ENCODE results near the gene LARGE2. TPM values are rescaled to one million over a fixed set of nuclear protein-coding genes. Genes with fewer than 3 reads are reported as not detected.

The LARGE2 gene
- total RNA-seq, 1 donor from 2014 or later = not detected

DNA sequence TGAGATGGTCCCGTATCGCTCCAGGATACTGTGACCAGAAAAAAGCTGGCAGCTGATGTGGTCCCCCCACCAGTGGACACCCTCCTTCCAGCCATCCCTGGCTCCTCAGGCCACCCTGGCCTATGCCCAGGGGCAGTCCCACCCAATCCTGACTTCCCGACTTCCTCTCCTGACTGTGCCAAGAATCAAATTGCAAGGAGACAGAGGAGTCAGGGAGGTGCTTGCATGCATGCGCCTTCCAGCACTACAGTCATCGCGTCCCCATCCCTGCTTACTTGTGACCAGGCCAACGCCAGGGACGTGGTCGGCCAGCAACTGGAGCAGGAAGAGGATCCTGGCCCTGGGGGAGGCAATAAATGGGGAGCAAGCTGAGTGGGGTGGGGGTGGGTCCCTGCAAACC is 11.8 kb upstream of the LARGE2 start:
- Mint-ChIP-seq H3K27ac (no peak overlapping the region), H3K9me3 (no peaks in the 10 kb centered on the region), H3K4me1 (ENCODE audit: low read depth) (no peaks in the 10 kb centered on the region), H3K27me3 (ENCODE audit: insufficient read depth) (no peaks in the 10 kb centered on the region), H3K4me3 (no peak overlapping the region), H3K36me3 (ENCODE audit: low read depth) (peaks cover 5% of the 10 kb centered on the region)
- DNase-seq (ENCODE audit: low spot score) = no peak
- intact Hi-C loops (cut with micrococcal nuclease) = no loop called here

DNA sequence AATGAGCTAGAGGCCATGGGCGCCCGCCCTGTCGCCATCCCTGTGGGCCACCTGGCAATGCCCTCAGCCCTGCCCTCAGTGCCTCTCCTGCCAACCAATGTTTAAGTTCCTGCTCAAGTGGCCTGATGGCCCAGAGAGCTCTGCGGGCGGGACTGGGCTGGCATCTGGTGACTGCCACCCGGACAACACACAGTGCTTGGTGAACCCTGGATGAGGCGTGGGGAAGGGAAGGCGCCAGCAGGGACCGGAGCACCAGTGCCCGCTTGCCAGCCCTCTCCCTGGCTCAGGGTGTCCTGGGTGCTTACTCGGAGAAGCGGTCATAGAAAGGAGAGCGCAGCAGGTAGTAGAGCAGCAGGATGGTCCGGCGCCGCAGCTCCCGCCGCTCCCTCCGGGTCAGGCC is 8.9 kb upstream of the LARGE2 start:
- Mint-ChIP-seq H3K4me1 (ENCODE audit: low read depth) (peaks cover 15% of the 10 kb centered on the region), H3K27ac (no peak overlapping the region), H3K9me3 (no peaks in the 10 kb centered on the region), H3K36me3 (ENCODE audit: low read depth) (peaks cover 7% of the 10 kb centered on the region), H3K4me3 (no peak overlapping the region), H3K27me3 (ENCODE audit: insufficient read depth) (no peaks in the 10 kb centered on the region)
- DNase-seq (ENCODE audit: low spot score) = no peak
- intact Hi-C loops (cut with micrococcal nuclease) = no loop called here

DNA sequence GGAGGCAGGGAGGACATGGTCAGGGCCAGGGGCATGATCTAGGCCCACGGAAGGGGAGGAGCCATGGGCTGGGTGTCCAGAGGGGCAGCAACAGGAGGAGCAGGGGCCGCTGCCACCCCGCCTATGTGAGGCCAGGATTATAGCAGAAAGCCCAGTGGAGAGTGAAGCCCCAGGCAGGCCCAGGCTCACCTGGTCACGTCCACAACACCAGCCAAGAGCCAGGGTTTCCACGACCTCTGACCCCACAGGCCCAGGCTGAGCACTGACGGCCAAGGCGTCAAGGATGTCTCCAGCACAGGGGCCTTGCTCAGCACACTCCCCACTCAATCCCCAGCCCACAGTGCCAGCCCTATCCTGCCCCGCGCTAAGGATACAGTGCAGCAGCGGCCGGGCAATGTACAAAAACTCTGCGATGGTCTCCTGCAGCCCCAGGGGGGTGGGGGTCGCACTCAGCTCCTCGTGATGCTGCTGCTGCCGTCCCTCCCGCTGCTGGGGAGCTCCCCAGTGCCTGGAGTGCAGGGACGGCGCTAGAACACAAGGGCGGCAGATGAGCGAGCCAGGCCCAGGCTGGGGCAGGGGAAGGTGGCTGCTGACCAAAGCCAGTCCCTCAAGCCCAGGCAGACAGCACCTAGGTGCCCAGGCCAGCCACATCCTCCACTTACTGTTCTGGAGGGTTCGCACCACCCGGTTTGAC is 8.4 kb upstream of the LARGE2 start:
- Mint-ChIP-seq H3K4me3 (no peak overlapping the region), H3K36me3 (ENCODE audit: low read depth) (peaks cover 7% of the 10 kb centered on the region), H3K4me1 (ENCODE audit: low read depth) (peaks cover 20% of the 10 kb centered on the region), H3K27ac (no peak overlapping the region), H3K9me3 (no peaks in the 10 kb centered on the region), H3K27me3 (ENCODE audit: insufficient read depth) (no peaks in the 10 kb centered on the region)
- intact Hi-C loops (cut with micrococcal nuclease) = no loop called here
- DNase-seq (ENCODE audit: low spot score) = no peak

DNA sequence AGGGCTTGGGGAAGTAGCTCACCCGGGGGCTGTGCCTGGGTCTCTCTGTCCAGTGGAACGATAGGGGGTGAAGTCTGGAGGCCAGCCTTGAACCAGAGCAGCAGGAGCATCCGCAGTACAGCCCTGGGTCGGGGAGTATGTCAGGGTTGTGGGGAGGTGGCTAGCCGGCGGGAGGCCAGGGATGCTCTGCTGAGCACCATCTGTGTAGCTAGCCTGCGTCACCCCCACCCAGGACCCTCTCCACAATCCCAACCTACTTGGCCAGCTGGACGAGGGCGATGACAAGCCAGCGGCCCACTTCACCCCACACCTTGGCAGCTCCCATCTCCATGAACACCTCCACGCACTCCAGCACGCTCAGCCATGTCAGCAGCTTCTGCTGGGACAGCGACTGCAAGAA is 7.0 kb upstream of the LARGE2 start:
- Mint-ChIP-seq H3K27me3 (ENCODE audit: insufficient read depth) (no peaks in the 10 kb centered on the region), H3K4me3 (peak overlapping the region; percentile 22)

DNA sequence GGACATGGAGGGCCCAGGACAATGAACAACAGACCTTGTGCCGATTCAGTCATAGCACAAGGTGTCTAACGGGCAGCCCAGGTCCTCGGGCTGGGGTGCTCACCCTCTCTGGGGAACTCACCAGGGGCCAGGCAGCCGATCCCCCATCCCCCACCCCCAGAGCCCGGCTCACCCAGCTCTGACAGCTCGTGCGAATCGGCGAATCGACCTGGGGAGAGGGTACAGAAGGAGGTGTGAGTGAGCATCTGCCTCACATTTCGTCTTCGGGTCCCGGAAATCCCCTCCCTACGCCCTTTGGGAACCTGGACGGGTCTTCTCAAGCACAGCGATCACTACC is 5.2 kb upstream of the LARGE2 start:
- H3K36me3 Mint-ChIP-seq (ENCODE audit: low read depth) = peaks cover 9% of the 10 kb centered on the region
- H3K9me3 Mint-ChIP-seq = no peaks in the 10 kb centered on the region
- peak overlapping the region; percentile 98 for H3K4me3 Mint-ChIP-seq
- DNase-seq (ENCODE audit: low spot score) = no peak
- peak overlapping the region; percentile 92 for H3K27ac Mint-ChIP-seq
- intact Hi-C loops (cut with micrococcal nuclease) = loop anchor here (2.0 to 5.0 kb wide), 3 partner anchors 700 to 1510 kb away; partner anchors contain the start of genes ATG13, CSTPP1, HARBI1 and PSMC3
- peaks cover 10% of the 10 kb centered on the region for H3K27me3 Mint-ChIP-seq (ENCODE audit: insufficient read depth)
- peaks cover 22% of the 10 kb centered on the region for H3K4me1 Mint-ChIP-seq (ENCODE audit: low read depth)

More for the DNA sequence above, 7.0 kb upstream of the LARGE2 start:
- H3K27ac Mint-ChIP-seq = no peak overlapping the region
- DNase-seq (ENCODE audit: low spot score) = no peak
- peaks cover 7% of the 10 kb centered on the region for H3K36me3 Mint-ChIP-seq (ENCODE audit: low read depth)
- peaks cover 22% of the 10 kb centered on the region for H3K4me1 Mint-ChIP-seq (ENCODE audit: low read depth)
- H3K9me3 Mint-ChIP-seq = no peaks in the 10 kb centered on the region
- intact Hi-C loops (cut with micrococcal nuclease) = loop anchor here (5.0 kb wide), 1 partner anchor 1022 kb away; the partner anchor contains the start of gene CSTPP1

DNA sequence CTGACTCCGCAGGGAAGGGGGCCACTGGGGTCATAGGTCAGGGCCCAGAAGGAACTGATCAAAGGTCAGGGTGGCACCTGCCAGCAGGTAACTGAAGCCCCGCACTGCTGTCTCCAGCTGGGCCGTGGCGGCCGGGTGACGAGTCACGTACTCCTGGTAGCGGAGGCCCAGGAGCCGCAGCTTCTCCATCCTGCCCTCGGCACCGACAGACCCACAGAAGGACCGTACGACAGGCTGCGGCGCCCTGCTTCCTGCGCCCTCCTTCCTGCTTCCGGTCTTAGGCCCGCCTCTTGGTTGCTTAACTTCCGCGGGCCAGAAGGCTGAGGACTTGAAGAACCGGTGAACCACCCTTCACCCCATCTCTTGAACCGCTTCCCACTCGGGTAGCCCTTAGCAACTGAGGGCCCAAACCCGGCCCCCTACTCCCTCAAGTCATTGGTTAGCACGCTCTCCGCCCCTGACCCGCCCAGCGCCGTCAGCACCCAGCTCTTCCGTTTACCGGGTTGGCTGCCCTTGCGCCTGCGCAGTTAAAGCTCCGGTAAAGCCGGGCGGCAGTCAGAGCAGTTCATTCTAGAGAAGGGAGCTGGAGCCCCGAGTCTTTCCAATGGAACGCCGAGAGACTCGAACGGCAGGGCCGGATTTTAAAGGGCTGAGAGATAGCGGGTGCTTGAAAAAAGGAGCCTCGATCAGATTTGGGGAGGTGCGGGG is 4.7 kb upstream of the LARGE2 start, which contains the start of gene PEX16:
Gene PEX16, minus strand, starts transcription at position 255 of the 708 bp plus-strand sequence. Its CDS starts 66 bp downstream, at position 189.
- Mint-ChIP-seq H3K9me3 (no peaks in the 10 kb centered on the region), H3K4me3 (peak within 1 kb of the TSS; percentile 98), H3K36me3 (ENCODE audit: low read depth) (peaks cover 9% of the 10 kb centered on the region), H3K4me1 (ENCODE audit: low read depth) (peaks cover 22% of the 10 kb centered on the region), H3K27me3 (ENCODE audit: insufficient read depth) (peaks cover 10% of the 10 kb centered on the region), H3K27ac (peak within 1 kb of the TSS; percentile 92)
- DNase-seq (ENCODE audit: low spot score) = peak; percentile 97
- intact Hi-C loops (cut with micrococcal nuclease) = loop anchor here (1.0 to 5.0 kb wide), 15 partner anchors 18 to 1849 kb away; partner anchors contain the start of genes AMBRA1, ATG13, CRY2 and CSTPP1

DNA sequence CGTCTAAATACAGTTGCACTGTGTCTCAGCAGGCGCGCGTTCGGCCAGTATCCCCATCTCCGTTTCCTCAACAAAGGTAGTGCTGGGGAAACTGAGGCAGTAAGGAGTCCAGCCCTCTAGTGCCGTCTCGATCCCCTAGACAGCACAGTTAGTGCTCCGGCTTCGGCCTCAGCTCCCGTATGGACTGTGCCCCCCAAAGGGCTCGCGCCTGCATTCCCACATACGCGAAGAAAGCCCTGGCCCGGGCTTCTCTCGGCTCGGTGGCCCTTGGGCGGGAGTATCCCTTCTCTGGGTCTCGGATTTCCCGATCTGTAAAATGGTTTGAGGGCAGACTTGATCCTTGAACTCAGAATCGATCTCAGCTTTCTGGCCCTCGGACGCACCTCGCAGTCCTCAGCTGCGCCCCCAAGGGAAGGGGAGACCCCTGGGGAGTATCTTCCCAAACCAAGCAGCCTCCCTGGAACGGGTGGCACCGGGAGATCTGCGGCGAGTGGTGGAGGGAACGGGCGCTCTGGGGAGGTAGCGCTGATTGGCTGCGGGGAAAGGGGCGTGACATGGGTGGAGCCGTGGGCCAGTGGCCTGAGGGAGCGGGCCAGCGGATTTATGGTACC is 4.0 kb upstream of the LARGE2 start:
- peak overlapping the region; percentile 92 for H3K27ac Mint-ChIP-seq
- peak; percentile 63 for DNase-seq (ENCODE audit: low spot score)
- H3K9me3 Mint-ChIP-seq = no peaks in the 10 kb centered on the region
- intact Hi-C loops (cut with micrococcal nuclease) = loop anchor here (1.0 to 5.0 kb wide), 13 partner anchors 19 to 1848 kb away; partner anchors contain the start of genes AMBRA1, CRY2, CSTPP1 and DGKZ
- peak overlapping the region; percentile 98 for H3K4me3 Mint-ChIP-seq
- H3K4me1 Mint-ChIP-seq (ENCODE audit: low read depth) = peaks cover 22% of the 10 kb centered on the region
- peaks cover 8% of the 10 kb centered on the region for H3K36me3 Mint-ChIP-seq (ENCODE audit: low read depth)
- H3K27me3 Mint-ChIP-seq (ENCODE audit: insufficient read depth) = peaks cover 13% of the 10 kb centered on the region

DNA sequence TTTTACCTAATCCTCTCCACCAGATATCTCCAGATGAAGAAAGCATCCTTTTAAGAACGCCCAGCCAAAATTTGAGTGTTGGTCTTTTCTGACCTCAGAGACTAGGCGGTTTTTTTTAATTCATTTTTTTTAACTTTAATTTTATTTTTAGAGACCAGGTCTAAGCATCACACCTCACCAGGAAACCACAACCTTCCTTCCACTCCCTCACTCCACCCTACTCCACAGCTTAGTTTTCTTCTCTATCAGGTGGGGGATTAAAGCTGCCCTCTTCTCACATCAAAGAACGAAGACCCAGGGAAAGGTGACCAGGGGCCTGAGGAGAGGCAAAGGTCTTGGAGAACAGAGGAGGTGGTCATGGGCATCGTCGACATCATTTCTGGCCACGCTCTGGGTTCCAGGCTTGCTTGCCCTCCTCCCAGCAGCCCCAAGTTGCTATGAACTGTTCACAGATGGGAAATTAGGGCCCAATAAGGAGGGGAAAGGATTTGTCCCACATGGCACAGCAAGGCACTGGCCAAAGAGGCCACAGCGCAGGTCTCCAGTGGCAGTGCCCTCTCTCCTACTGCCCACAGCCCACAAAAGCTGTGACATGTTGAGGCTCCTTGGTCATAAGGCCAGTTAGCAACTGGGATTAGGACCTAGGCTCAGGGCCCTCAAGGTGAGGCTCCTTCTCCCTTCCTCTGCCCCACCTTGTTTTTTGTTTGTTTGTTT is 3.3 kb upstream of the LARGE2 start:
- Mint-ChIP-seq H3K27ac (no peak overlapping the region), H3K4me1 (ENCODE audit: low read depth) (peaks cover 22% of the 10 kb centered on the region), H3K27me3 (ENCODE audit: insufficient read depth) (peaks cover 18% of the 10 kb centered on the region), H3K36me3 (ENCODE audit: low read depth) (peaks cover 6% of the 10 kb centered on the region), H3K4me3 (peak overlapping the region; percentile 98), H3K9me3 (no peaks in the 10 kb centered on the region)
- intact Hi-C loops (cut with micrococcal nuclease) = loop anchor here (1.0 to 5.0 kb wide), 13 partner anchors 20 to 1848 kb away; partner anchors contain the start of genes AMBRA1, CRY2, CSTPP1 and DGKZ
- DNase-seq (ENCODE audit: low spot score) = no peak

DNA sequence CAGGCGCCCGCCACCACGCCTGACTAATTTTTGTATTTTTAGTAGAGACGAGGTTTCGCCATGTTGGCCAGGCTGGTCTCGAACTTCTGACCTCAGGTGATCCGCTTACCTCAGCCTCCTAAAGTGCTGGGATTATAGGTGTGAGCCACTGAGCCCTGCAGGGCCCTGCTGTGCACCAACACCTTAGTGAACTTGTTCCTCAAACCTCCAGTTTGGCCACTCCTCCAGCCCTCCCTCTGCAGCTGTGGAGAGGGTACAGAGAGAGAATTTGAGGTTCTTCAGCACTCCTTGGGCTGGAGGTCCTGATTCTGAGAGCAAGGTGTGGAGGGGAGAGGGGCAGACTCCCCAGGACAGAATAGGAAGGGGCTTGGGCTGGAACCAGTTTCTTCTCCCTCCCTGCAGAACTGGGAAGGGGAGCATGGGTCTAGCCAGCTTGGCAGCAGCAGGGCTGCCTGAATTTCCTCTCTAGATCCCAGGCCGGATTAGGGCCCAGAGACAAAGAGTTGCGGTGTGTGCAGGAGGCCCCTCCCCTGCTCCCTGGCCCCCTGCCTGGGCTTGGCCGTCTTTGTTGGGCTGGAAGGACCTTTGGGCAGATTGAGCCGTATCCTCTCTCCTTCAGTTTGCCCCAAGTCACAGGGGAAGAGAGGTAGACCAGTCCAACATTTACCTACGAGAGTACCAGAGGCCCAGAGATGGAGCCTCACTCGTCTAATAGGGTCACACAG is 2.5 kb upstream of the LARGE2 start:
- no peak for DNase-seq (ENCODE audit: low spot score)
- Mint-ChIP-seq H3K4me3 (peak overlapping the region; percentile 73), H3K27me3 (ENCODE audit: insufficient read depth) (peaks cover 26% of the 10 kb centered on the region), H3K9me3 (no peaks in the 10 kb centered on the region), H3K36me3 (ENCODE audit: low read depth) (peaks cover 6% of the 10 kb centered on the region), H3K4me1 (ENCODE audit: low read depth) (peaks cover 22% of the 10 kb centered on the region), H3K27ac (no peak overlapping the region)
- intact Hi-C loops (cut with micrococcal nuclease) = loop anchor here (2.0 to 5.0 kb wide), 3 partner anchors 199 to 1847 kb away; partner anchors contain the start of genes CSTPP1 and FNBP4

DNA sequence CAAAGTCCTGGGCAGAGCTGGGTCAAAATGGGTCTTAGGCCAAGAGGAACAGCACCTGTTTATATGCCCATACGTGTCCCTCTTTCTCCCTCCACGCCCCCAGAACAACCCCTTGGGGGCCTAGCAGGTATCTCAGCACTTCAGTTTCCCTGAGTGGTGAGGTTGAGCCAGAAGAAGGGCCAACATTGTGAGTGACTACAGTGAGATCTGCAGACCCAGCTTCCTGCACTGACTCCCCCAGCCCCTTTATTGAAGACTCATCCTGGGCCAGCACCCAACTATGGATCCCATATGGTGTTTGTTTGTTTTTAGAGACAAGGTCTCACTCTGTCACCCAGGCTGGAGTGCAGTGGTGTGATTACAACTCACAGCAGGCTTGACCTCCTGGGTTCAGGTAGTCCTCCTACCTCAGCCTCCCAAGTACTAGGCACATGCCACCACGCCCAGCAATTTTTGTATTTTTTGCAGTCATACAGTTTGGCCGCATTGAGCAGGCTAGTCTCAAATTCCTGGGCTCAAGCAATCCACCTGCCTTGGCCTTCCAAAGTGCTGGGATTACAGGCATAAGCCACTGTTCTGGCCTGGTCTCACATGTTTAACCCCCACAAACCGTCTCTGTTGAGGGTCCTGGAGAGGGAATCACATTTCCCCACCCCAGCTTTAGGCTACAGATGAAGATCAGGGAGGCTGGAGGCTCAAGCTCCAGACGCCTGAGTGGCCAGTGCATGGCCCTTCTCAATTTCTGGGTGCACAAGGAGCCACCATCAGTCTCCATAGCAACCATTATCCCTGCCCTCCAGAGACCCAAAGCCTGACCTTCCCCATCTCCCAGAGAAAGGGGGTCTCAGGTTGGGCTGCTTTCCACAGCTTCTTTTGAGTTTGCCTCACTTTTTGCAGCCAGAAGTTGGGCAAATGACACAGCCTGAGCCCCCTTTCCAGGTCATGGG is 1.7 kb upstream of the LARGE2 start:
- peaks cover 6% of the 10 kb centered on the region for H3K36me3 Mint-ChIP-seq (ENCODE audit: low read depth)

More for the DNA sequence above, 1.7 kb upstream of the LARGE2 start:
- Mint-ChIP-seq H3K27ac (no peak overlapping the region), H3K4me3 (peak overlapping the region; percentile 35), H3K27me3 (ENCODE audit: insufficient read depth) (peaks cover 29% of the 10 kb centered on the region), H3K9me3 (no peaks in the 10 kb centered on the region), H3K4me1 (ENCODE audit: low read depth) (peaks cover 22% of the 10 kb centered on the region)
- no peak for DNase-seq (ENCODE audit: low spot score)
- intact Hi-C loops (cut with micrococcal nuclease) = no loop called here

Data from activated T-helper 1 cell treated with anti-CD3 and anti-CD28 coated beads, Interleukin-12 subunit alpha, Interleukin-12 subunit beta, Interleukin-2, Interleukin-4 antibody, amounts not matched to agents 30 ng/mL and 10 ng/mL and 1 ng/mL, durations not matched to agents 14 hours and 24 hours and 36 hours (primary cell).